ENCODE measurements around the gene SLC37A3. TPM values are rescaled to one million over a fixed set of nuclear protein-coding genes. Genes with fewer than 3 reads are reported as not detected.

Gene SLC37A3
- total RNA-seq, 2 experiments from 2014 or later = 8.0 to 10.0 TPM

DNA sequence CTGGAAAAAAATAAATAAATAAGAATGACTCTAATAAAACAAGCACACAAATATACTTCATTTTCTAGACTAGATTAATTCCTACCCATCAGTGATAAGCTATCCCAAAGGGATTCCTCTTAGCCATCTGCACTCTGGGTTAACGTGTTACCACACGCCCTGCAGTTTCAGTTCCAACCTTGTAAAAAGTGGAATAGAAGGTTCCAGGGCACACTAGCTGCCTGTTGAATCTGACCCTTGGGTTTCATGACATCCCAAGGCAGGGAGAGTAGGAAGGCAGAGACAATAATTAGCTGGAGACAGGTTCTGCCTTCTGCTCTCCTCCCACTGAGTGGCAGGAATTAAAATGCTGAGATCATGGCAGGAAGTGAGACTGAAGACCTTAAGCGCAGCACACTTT lies 33.5 kb downstream of the SLC37A3 start:
- H3K4me3 ChIP-seq (ENCODE audit: low read depth, low read length, poor library complexity, severe bottlenecking) = no peak overlapping the region
- H3K9me2 ChIP-seq (ENCODE audit: insufficient read depth, low read length) = no peaks in the 10 kb centered on the region
- TF ChIP-seq EZH2phosphoT487 (IDR thresholded peaks at IDR 0.05; ENCODE audit: borderline replicate concordance, low read depth, low read length) = no peak
- TF ChIP-seq, protein P1, sequence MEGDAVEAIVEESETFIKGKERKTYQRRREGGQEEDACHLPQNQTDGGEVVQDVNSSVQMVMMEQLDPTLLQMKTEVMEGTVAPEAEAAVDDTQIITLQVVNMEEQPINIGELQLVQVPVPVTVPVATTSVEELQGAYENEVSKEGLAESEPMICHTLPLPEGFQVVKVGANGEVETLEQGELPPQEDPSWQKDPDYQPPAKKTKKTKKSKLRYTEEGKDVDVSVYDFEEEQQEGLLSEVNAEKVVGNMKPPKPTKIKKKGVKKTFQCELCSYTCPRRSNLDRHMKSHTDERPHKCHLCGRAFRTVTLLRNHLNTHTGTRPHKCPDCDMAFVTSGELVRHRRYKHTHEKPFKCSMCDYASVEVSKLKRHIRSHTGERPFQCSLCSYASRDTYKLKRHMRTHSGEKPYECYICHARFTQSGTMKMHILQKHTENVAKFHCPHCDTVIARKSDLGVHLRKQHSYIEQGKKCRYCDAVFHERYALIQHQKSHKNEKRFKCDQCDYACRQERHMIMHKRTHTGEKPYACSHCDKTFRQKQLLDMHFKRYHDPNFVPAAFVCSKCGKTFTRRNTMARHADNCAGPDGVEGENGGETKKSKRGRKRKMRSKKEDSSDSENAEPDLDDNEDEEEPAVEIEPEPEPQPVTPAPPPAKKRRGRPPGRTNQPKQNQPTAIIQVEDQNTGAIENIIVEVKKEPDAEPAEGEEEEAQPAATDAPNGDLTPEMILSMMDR (conservative IDR thresholded peaks at IDR 0.05; ENCODE audit: low read length) = no peak
- no peaks in the 10 kb centered on the region for H3K79me2 ChIP-seq (ENCODE audit: insufficient read depth, low read depth, low read length)
- no peaks in the 10 kb centered on the region for H3K36me3 ChIP-seq (ENCODE audit: insufficient read depth, low read length)
- H3K4me1 ChIP-seq (ENCODE audit: insufficient read depth, low read length, poor library complexity, severe bottlenecking) = no peaks in the 10 kb centered on the region
- H3K9me3 ChIP-seq (ENCODE audit: low read length) = no peaks in the 10 kb centered on the region
- ChIA-PET CTCF (ENCODE audit: unreplicated experiment) (interaction anchor here (0.5 kb wide), 1 partner anchor 29 kb away, joined by 3 read pairs; no protein-coding TSS in a partner anchor), POLR2A (interaction anchor here (1.1 kb wide), 1 partner anchor 11 kb away, joined by 5 read pairs; no protein-coding TSS in a partner anchor)
- intact Hi-C loops (cut with micrococcal nuclease; ENCODE audit: unreplicated experiment) = no loop called here
- BruUV-seq (replicated peaks) = no TSS peak
- no peak overlapping the region for H2AFZ ChIP-seq (ENCODE audit: low read length)
- no peak overlapping the region for H3K4me2 ChIP-seq (ENCODE audit: low read length)
- no peaks in the 10 kb centered on the region for H4K20me1 ChIP-seq (ENCODE audit: insufficient read depth, low read length)
- no peak overlapping the region for H3K27ac ChIP-seq (ENCODE audit: low read depth, low read length, poor library complexity, severe bottlenecking)
- DNase-seq (ENCODE audit: low spot score) = no peak

DNA sequence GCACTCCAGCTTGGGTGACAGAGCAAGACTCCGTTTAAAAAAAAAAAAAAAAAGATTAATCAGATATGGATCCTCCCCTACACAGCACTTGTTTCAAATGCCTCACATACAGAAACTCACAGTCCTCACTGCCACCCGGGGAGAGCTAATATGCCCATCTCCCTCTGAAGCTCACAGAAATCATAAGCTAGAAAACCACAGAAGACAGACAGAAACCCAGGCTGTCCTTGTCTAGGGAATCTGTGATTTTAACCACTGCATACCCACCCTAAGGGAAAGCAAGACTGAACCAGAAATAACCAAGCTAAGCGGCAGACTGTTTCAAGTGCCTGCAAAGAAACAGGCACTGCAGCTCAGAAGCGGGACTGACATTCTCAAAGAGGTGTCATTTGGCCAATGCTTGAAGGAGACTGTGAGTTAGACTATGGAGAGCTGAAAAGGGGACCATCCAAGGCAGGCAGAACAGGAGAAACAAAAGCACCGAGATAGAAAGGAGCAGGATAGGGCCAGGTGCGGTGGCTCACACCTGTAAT lies 37.6 kb downstream of the SLC37A3 start:
- H3K9me2 ChIP-seq (ENCODE audit: insufficient read depth, low read length) = no peaks in the 10 kb centered on the region
- no peaks in the 10 kb centered on the region for H4K20me1 ChIP-seq (ENCODE audit: insufficient read depth, low read length)
- intact Hi-C loops (cut with micrococcal nuclease; ENCODE audit: unreplicated experiment) = no loop called here
- POLR2A ChIA-PET = interaction anchor here (0.5 to 0.6 kb wide), 2 partner anchors 68 to 536 kb away, joined by 3 to 4 read pairs; no protein-coding TSS in a partner anchor
- H3K27ac ChIP-seq (ENCODE audit: low read depth, low read length, poor library complexity, severe bottlenecking) = no peak overlapping the region
- H3K79me2 ChIP-seq (ENCODE audit: insufficient read depth, low read depth, low read length) = no peaks in the 10 kb centered on the region
- H3K4me2 ChIP-seq (ENCODE audit: low read length) = no peak overlapping the region
- no peak overlapping the region for H2AFZ ChIP-seq (ENCODE audit: low read length)
- H3K4me3 ChIP-seq (ENCODE audit: low read depth, low read length, poor library complexity, severe bottlenecking) = no peak overlapping the region
- TF ChIP-seq, protein P1 (conservative IDR thresholded peaks at IDR 0.05; ENCODE audit: low read length) = no peak
- no peak for TF ChIP-seq EZH2phosphoT487 (IDR thresholded peaks at IDR 0.05; ENCODE audit: borderline replicate concordance, low read depth, low read length)
- no peak for DNase-seq (ENCODE audit: low spot score)
- CTCF ChIA-PET (ENCODE audit: unreplicated experiment) = no interaction called here
- H3K36me3 ChIP-seq (ENCODE audit: insufficient read depth, low read length) = no peaks in the 10 kb centered on the region
- no peaks in the 10 kb centered on the region for H3K9me3 ChIP-seq (ENCODE audit: low read length)
- H3K4me1 ChIP-seq (ENCODE audit: insufficient read depth, low read length, poor library complexity, severe bottlenecking) = no peaks in the 10 kb centered on the region
- no TSS peak for BruUV-seq (replicated peaks)

DNA sequence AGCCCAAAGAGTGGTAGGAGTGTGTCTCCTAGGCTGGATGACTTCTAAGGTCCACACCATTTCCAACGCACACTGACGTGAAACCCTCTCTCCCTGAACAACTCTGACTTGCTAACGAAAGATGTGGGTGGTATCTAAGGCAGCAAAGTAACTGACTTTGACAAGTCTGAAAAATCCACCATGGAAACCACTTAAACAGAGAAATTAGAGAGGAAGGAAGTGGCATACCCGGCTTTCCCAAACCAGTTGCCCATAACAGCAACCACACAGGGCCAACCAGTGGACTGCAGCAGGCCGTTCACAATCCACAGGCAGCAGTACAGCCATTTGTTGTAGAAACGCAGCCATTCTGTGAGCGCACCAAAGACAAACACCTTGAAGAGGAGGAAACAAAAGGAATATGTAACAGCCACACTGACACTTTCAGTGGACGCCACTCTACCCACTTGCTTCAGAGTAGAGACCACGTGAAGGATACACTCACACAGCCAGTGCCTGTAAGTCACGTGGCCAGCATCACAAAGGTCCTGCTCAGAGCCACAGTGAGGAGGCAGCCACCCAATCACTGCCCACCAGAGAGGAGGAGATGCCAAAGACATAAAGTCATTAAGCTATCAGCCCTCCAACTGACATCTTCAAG lies 39.8 kb downstream of the SLC37A3 start:
- no peaks in the 10 kb centered on the region for H3K9me3 ChIP-seq (ENCODE audit: low read length)

More for the DNA sequence above, 39.8 kb downstream of the SLC37A3 start:
- ChIA-PET CTCF (ENCODE audit: unreplicated experiment) (interaction anchor here (0.6 kb wide), 1 partner anchor 36 kb away, joined by 3 read pairs; no protein-coding TSS in a partner anchor), POLR2A (no interaction called here)
- H3K9me2 ChIP-seq (ENCODE audit: insufficient read depth, low read length) = no peaks in the 10 kb centered on the region
- intact Hi-C loops (cut with micrococcal nuclease; ENCODE audit: unreplicated experiment) = no loop called here
- no peaks in the 10 kb centered on the region for H3K4me1 ChIP-seq (ENCODE audit: insufficient read depth, low read length, poor library complexity, severe bottlenecking)
- H3K36me3 ChIP-seq (ENCODE audit: insufficient read depth, low read length) = no peaks in the 10 kb centered on the region
- DNase-seq (ENCODE audit: low spot score) = no peak
- no peak overlapping the region for H3K4me2 ChIP-seq (ENCODE audit: low read length)
- H3K79me2 ChIP-seq (ENCODE audit: insufficient read depth, low read depth, low read length) = no peaks in the 10 kb centered on the region
- no peak overlapping the region for H3K4me3 ChIP-seq (ENCODE audit: low read depth, low read length, poor library complexity, severe bottlenecking)
- BruUV-seq (replicated peaks) = no TSS peak
- H2AFZ ChIP-seq (ENCODE audit: low read length) = no peak overlapping the region
- no peak for TF ChIP-seq EZH2phosphoT487 (IDR thresholded peaks at IDR 0.05; ENCODE audit: borderline replicate concordance, low read depth, low read length)
- TF ChIP-seq, protein P1 (conservative IDR thresholded peaks at IDR 0.05; ENCODE audit: low read length) = no peak
- no peaks in the 10 kb centered on the region for H4K20me1 ChIP-seq (ENCODE audit: insufficient read depth, low read length)
- H3K27ac ChIP-seq (ENCODE audit: low read depth, low read length, poor library complexity, severe bottlenecking) = no peak overlapping the region
